H9 (cell line): ENCODE results near the gene FBXO27. TPM values are rescaled to one million over a fixed set of nuclear protein-coding genes. Genes with fewer than 3 reads are reported as not detected.

Experiments
- DNase-seq: peaks from one replicate; pipeline ENCODE4 v3.0.0-alpha.2; 2017
- H2AFZ ChIP-seq: one replicate; pipeline ENCODE4 v1.6.1; 2013; ENCODE audit warnings: mild to moderate bottlenecking, low read length, control low read depth, moderate library complexity
- H2AK5ac ChIP-seq: 2 replicates; pipeline ENCODE4 v1.6.1; 2013; ENCODE audit warnings: low read length, control low read depth, mixed read lengths; ENCODE audit not compliant: insufficient read length
- H2BK120ac ChIP-seq: one replicate; pipeline ENCODE4 v1.6.1; 2013; ENCODE audit warnings: low read depth, mild to moderate bottlenecking, low read length, control low read depth, inconsistent platforms; ENCODE audit not compliant: poor library complexity, severe bottlenecking
- H2BK12ac ChIP-seq: 2 replicates; pipeline ENCODE4 v1.6.1; 2013; ENCODE audit warnings: low read length, control low read depth, mixed read lengths, low read depth; ENCODE audit not compliant: insufficient read length
- H2BK15ac ChIP-seq: 2 replicates; pipeline ENCODE4 v1.6.1; 2013; ENCODE audit warnings: low read depth, low read length, control low read depth
- H2BK20ac ChIP-seq: one replicate; pipeline ENCODE4 v1.6.1; 2013; ENCODE audit warnings: low read depth, mild to moderate bottlenecking, low read length, control low read depth, inconsistent platforms; ENCODE audit not compliant: poor library complexity, severe bottlenecking
- H2BK5ac ChIP-seq: 2 replicates; pipeline ENCODE4 v1.6.1; 2013; ENCODE audit warnings: low read length, control low read depth, mixed read lengths; ENCODE audit not compliant: insufficient read length
- H3K14ac ChIP-seq: 2 replicates; pipeline ENCODE4 v1.6.1; 2013; ENCODE audit warnings: low read length, control low read depth; ENCODE audit not compliant: insufficient read depth
- H3K18ac ChIP-seq: 2 replicates; pipeline ENCODE4 v1.6.1; 2013; ENCODE audit warnings: low read depth, mild to moderate bottlenecking, mixed read lengths, low read length, control low read depth; ENCODE audit not compliant: insufficient read length
- H3K23ac ChIP-seq: 2 replicates; pipeline ENCODE4 v1.6.1; 2013; ENCODE audit warnings: low read length, control low read depth, mixed read lengths, low read depth; ENCODE audit not compliant: insufficient read length
- H3K23me2 ChIP-seq: 2 replicates; pipeline ENCODE4 v1.6.1; 2013; ENCODE audit warnings: low read depth, mild to moderate bottlenecking, mixed read lengths, low read length, control low read depth; ENCODE audit not compliant: insufficient read length, poor library complexity, severe bottlenecking
- H3K27ac ChIP-seq: 2 replicates; pipeline ENCODE4 v1.5.1; 2013; ENCODE audit warnings: low read length, control low read depth, mixed read lengths, low read depth; ENCODE audit not compliant: insufficient read length
- H3K27me3 ChIP-seq: 2 replicates; pipeline ENCODE4 v1.6.1; 2013; ENCODE audit warnings: low read length, control low read depth, inconsistent platforms; ENCODE audit not compliant: insufficient read depth
- H3K4ac ChIP-seq: 2 replicates; pipeline ENCODE4 v1.6.1; 2013; ENCODE audit warnings: low read depth, mild to moderate bottlenecking, control low read depth, inconsistent platforms, low read length, moderate library complexity
- H3K4me1 ChIP-seq: 2 replicates; pipeline ENCODE4 v1.6.1; 2013; ENCODE audit warnings: low read length, control low read depth, inconsistent platforms; ENCODE audit not compliant: insufficient read depth
- H3K4me2 ChIP-seq: 2 replicates; pipeline ENCODE4 v1.6.1; 2013; ENCODE audit warnings: low read length, control low read depth, mixed read lengths; ENCODE audit not compliant: insufficient read length, insufficient read depth
- H3K56ac ChIP-seq: 2 replicates; pipeline ENCODE4 v1.6.1; 2013; ENCODE audit warnings: low read depth, mild to moderate bottlenecking, mixed read lengths, low read length, control low read depth; ENCODE audit not compliant: insufficient read length
- H3K79me1 ChIP-seq: 2 replicates; pipeline ENCODE4 v1.6.1; 2013; ENCODE audit warnings: low read depth, mild to moderate bottlenecking, moderate library complexity, low read length, control low read depth, inconsistent platforms; ENCODE audit not compliant: insufficient read depth, poor library complexity, severe bottlenecking
- H3K79me2 ChIP-seq: 2 replicates; pipeline ENCODE4 v1.6.1; 2013; ENCODE audit warnings: low read length, control low read depth, inconsistent platforms; ENCODE audit not compliant: insufficient read depth
- H3K9ac ChIP-seq: 2 replicates; pipeline ENCODE4 v1.6.1; 2013; ENCODE audit warnings: low read length, control low read depth, mixed read lengths; ENCODE audit not compliant: insufficient read length; ENCODE audit errors: extremely low read depth
- H3K9me3 ChIP-seq: one replicate; pipeline ENCODE4 v1.6.1; 2013; ENCODE audit warnings: low read depth, low read length, inconsistent platforms; ENCODE audit not compliant: control insufficient read depth
- H3T11ph ChIP-seq: one replicate; pipeline ENCODE4 v1.6.1; 2013; ENCODE audit warnings: mild to moderate bottlenecking, low read length, control low read depth, inconsistent platforms
- H4K20me1 ChIP-seq: one replicate; pipeline ENCODE4 v1.6.1; 2013; ENCODE audit not compliant: control insufficient read depth, insufficient read length, insufficient read depth
- H4K5ac ChIP-seq: 2 replicates; pipeline ENCODE4 v1.6.1; 2013; ENCODE audit warnings: low read depth, mild to moderate bottlenecking, mixed read lengths, low read length, control low read depth; ENCODE audit not compliant: insufficient read length
- H4K8ac ChIP-seq: replicated peaks from 2 replicates; pipeline ENCODE4 v1.6.1; 2013; ENCODE audit warnings: low read length, control low read depth, mixed read lengths, low read depth; ENCODE audit not compliant: insufficient read length
- H4K91ac ChIP-seq: 2 replicates; pipeline ENCODE4 v1.6.1; 2013; ENCODE audit warnings: low read depth, mild to moderate bottlenecking, moderate library complexity, mixed read lengths, low read length, control low read depth; ENCODE audit not compliant: insufficient read length
- H3K27ac Mint-ChIP-seq, 3 experiments: 2 replicates in 2 of 3; 3 replicates in 1 of 3; pipeline ENCODE4 v1.8.0; 2020 to 2021; ENCODE audit warnings: mixed read lengths in 3 of 3, mild to moderate bottlenecking in 1 of 3, moderate library complexity in 1 of 3
- H3K27me3 Mint-ChIP-seq: 2 replicates; pipeline ENCODE4 v1.8.0; 2021; ENCODE audit warnings: low read depth, mild to moderate bottlenecking, moderate library complexity, mixed read lengths
- H3K36me3 Mint-ChIP-seq, 3 experiments: 2 replicates in 2 of 3; 3 replicates in 1 of 3; pipeline ENCODE4 v1.8.0; 2020 to 2021; ENCODE audit warnings: low read depth in 3 of 3, mixed read lengths in 3 of 3; ENCODE audit not compliant: insufficient read depth in 1 of 3
- H3K4me1 Mint-ChIP-seq, 2 experiments: 2 replicates each; pipeline ENCODE4 v1.8.0; 2020; ENCODE audit warnings: mixed read lengths in 2 of 2
- H3K4me3 Mint-ChIP-seq, 2 experiments: 2 replicates in 1 of 2; 3 replicates in 1 of 2; pipeline ENCODE4 v1.8.0; 2020 to 2021; ENCODE audit warnings: mild to moderate bottlenecking in 2 of 2, mixed read lengths in 2 of 2, moderate library complexity in 1 of 2
- H3K9me3 Mint-ChIP-seq, 2 experiments: 2 replicates in 1 of 2; 3 replicates in 1 of 2; pipeline ENCODE4 v1.8.0; 2020; ENCODE audit warnings: mild to moderate bottlenecking in 2 of 2, mixed read lengths in 2 of 2, moderate library complexity in 1 of 2
- CTCF ChIP-seq: fragments of 200-600 bp; sonication (generic); conservative IDR thresholded peaks from 3 replicates; pipeline ENCODE4 v1.8.0; 2021; ENCODE audit warnings: antibody characterized with exemption, mild to moderate bottlenecking
- WGBS: extraction: QIAGEN DNeasy Blood & Tissue Kit; methylation state at CpG from one replicate; pipeline ENCODE4 v1.1.7; 2013; ENCODE audit warnings: missing lambda C conversion rate, low lambda C conversion rate, mixed read lengths; ENCODE audit not compliant: insufficient read length; ENCODE audit errors: extremely low coverage; 5-methylcytosine and 5-hydroxymethylcytosine counted together
- total RNA-seq: library from RNA; stranded (reverse); gene quantifications from 2 replicates; pipeline ENCODE4 v1.2.1, GENCODE V29; 2021

The FBXO27 gene
- total RNA-seq, 1 experiment from 2014 or later, result 14.5 TPM

DNA sequence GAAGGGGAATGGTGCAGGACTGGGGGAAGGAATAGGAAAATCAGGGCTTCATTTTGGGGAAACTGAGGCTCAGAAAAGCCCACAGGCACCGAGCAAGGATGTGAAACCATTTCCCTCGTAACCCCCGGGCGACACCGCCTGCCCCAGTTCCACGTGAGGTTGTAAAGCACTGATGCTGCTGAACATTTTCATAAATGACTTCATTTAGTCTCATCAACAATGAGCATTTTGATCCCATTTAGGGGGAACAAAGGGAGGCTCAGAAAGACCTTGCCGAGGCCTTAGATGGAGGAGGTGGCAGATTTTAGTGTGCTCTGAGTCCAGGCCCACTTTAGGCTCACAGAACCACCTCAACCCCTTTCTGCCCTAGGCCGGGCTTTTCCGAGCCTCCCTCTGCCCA is 20.5 kb upstream of the FBXO27 start:
- H2BK20ac ChIP-seq, result no peak overlapping the region
- no peaks in the 10 kb centered on the region; a peak in 1 of 7 replicates for H3K36me3 Mint-ChIP-seq

More for the DNA sequence above, 20.5 kb upstream of the FBXO27 start:
- H3K27me3 ChIP-seq, result no peaks in the 10 kb centered on the region
- no peak for DNase-seq
- H2AFZ ChIP-seq, result no peak overlapping the region
- no peak for TF ChIP-seq CTCF
- no peaks in the 10 kb centered on the region for H3K23me2 ChIP-seq
- peaks cover 0 to 6% of the 10 kb centered on the region in 2 experiments; a peak in 3 of 5 replicates for H3K9me3 Mint-ChIP-seq
- H3K27ac Mint-ChIP-seq, result no peak overlapping the region
- H3T11ph ChIP-seq, result no peak overlapping the region
- no peak overlapping the region for H2BK15ac ChIP-seq
- no peak overlapping the region for H2BK120ac ChIP-seq
- no peak overlapping the region for H3K4ac ChIP-seq
- no peak overlapping the region for H3K9ac ChIP-seq
- H3K9me3 ChIP-seq, result no peaks in the 10 kb centered on the region
- H3K79me1 ChIP-seq, result no peaks in the 10 kb centered on the region
- no peak overlapping the region for H3K4me3 Mint-ChIP-seq
- H2AK5ac ChIP-seq, result no peak overlapping the region
- H3K4me1 Mint-ChIP-seq, result no peaks in the 10 kb centered on the region
- no peak overlapping the region for H4K91ac ChIP-seq
- no peaks in the 10 kb centered on the region for H3K4me1 ChIP-seq
- H3K79me2 ChIP-seq, result no peaks in the 10 kb centered on the region
- peaks cover 17% of the 10 kb centered on the region for H3K27me3 Mint-ChIP-seq
- H3K18ac ChIP-seq, result no peak overlapping the region
- H4K20me1 ChIP-seq, result no peaks in the 10 kb centered on the region
- H4K8ac ChIP-seq, result no peak overlapping the region
- H3K14ac ChIP-seq, result no peak overlapping the region
- no peak overlapping the region for H3K27ac ChIP-seq
- H2BK12ac ChIP-seq, result no peak overlapping the region
- H3K23ac ChIP-seq, result no peak overlapping the region
- no peak overlapping the region for H4K5ac ChIP-seq
- no peak overlapping the region for H3K4me2 ChIP-seq
- H2BK5ac ChIP-seq, result no peak overlapping the region
- no CpG with 5 or more reads among the region's 9 CpGs for WGBS
- H3K56ac ChIP-seq, result no peak overlapping the region
